Stomach (tissue), 4 donors: Measurements from ENCODE around the gene SLC25A34.

Source experiments
- CTCF ChIP-seq, 7 experiments: fragments of 450-650 bp in 4 of 7; fragments of 200-600 bp in 3 of 7; sonication (generic) in 3 of 7; IDR thresholded peaks; one replicate each; pipeline ENCODE4 v1.5.1; 2016 to 2019; ENCODE audit warnings: antibody characterized with exemption in 7 of 7, control low read depth in 2 of 7, mild to moderate bottlenecking in 1 of 7
- EP300 ChIP-seq: sonication (generic); formaldehyde crosslinking; IDR thresholded peaks from one replicate; pipeline ENCODE4 v1.6.1; 2017; ENCODE audit warnings: antibody characterized with exemption
- POLR2A ChIP-seq, 4 donors: fragments of 450-650 bp; IDR thresholded peaks; one replicate each; pipeline ENCODE4 v1.6.1; 2016; ENCODE audit warnings: antibody characterized with exemption in 4 of 4, control low read depth in 2 of 4, mild to moderate bottlenecking in 1 of 4, moderate library complexity in 1 of 4

- TF ChIP-seq CTCF (IDR thresholded peaks at IDR 0.05) = no peak
- TF ChIP-seq EP300 = no peak
- no peak for TF ChIP-seq POLR2A (IDR thresholded peaks at IDR 0.05)
These were observed 8.1 kb upstream of the SLC25A34 start for GRCh38 chr1:15727866-15728534.
